Subcutaneous abdominal adipose tissue (tissue), 5 donors: ENCODE results near the gene IREB2.

ENCODE experiments used
- H3K27ac ChIP-seq: one replicate; pipeline ENCODE4 v1.7.0; 2013; ENCODE audit warnings: low read depth, mild to moderate bottlenecking, inconsistent platforms, low read length, moderate library complexity
- H3K27me3 ChIP-seq, 5 donors: one replicate each; pipeline ENCODE4 v1.7.0; 2013; ENCODE audit warnings: low read length in 5 of 5, inconsistent platforms in 1 of 5; ENCODE audit not compliant: control insufficient read depth in 5 of 5, insufficient read depth in 4 of 5
- H3K36me3 ChIP-seq, 5 donors: one replicate each; pipeline ENCODE4 v1.7.0; 2013; ENCODE audit warnings: low read length in 5 of 5; ENCODE audit not compliant: control insufficient read depth in 5 of 5, insufficient read depth in 5 of 5
- H3K4me1 ChIP-seq, 5 donors: one replicate each; pipeline ENCODE4 v1.7.0; 2013; ENCODE audit warnings: low read length in 5 of 5, mild to moderate bottlenecking in 3 of 5, moderate library complexity in 1 of 5; ENCODE audit not compliant: control insufficient read depth in 5 of 5, insufficient read depth in 5 of 5
- H3K4me3 ChIP-seq, 5 donors: one replicate each; pipeline ENCODE4 v1.7.0; 2013; ENCODE audit warnings: low read length in 5 of 5, low read depth in 1 of 5
- H3K9ac ChIP-seq, 5 donors: one replicate each; pipeline ENCODE4 v1.7.0; 2013; ENCODE audit warnings: low read length in 5 of 5, mild to moderate bottlenecking in 4 of 5, moderate library complexity in 3 of 5
- H3K9me3 ChIP-seq, 5 donors: one replicate each; pipeline ENCODE4 v1.7.0; 2013; ENCODE audit warnings: low read length in 5 of 5; ENCODE audit not compliant: control insufficient read depth in 5 of 5
- donor health status: healthy.
- donor health status: healthy.
- donor health status: healthy.
- donor health status: healthy.
- donor health status: healthy.

The IREB2 gene

DNA sequence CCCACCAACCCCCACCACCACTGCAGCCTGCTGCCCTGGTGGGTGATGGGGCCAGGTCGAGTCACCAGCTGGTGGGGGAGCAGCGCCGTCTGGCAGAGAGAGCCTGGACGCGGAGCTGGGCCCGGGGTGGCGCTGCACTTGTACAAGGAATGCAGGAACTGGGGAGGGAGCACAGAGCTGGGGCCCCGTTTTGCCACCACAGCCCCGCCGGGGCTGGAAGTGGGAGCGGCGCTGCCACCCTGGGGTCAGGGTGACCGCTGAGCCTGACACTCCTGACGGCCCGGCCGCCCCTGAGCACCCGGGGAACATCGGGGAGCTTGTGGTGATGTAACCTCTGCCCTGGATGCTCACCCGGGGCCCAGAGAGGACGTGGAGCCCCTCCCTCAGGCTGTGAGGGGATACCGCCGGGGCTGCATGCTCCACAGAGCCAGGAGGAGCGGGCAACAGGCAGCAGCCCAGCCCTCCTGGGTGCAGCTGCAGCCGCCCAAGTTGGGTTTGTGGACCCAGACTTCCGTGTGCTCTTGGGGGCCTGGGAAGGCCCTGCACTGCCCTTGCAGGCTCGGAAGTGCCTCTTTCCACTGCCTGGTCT lies 32.6 kb upstream of the IREB2 start:
- Histone ChIP-seq H3K9me3 (no peaks in the 10 kb centered on the region), H3K36me3 (no peaks in the 10 kb centered on the region), H3K4me1 (no peaks in the 10 kb centered on the region), H3K4me3 (no peak overlapping the region), H3K27ac (no peak overlapping the region), H3K27me3 (peaks cover 0 to 8% (median 4%) of the 10 kb centered on the region in 5 donors), H3K9ac (no peak overlapping the region)

DNA sequence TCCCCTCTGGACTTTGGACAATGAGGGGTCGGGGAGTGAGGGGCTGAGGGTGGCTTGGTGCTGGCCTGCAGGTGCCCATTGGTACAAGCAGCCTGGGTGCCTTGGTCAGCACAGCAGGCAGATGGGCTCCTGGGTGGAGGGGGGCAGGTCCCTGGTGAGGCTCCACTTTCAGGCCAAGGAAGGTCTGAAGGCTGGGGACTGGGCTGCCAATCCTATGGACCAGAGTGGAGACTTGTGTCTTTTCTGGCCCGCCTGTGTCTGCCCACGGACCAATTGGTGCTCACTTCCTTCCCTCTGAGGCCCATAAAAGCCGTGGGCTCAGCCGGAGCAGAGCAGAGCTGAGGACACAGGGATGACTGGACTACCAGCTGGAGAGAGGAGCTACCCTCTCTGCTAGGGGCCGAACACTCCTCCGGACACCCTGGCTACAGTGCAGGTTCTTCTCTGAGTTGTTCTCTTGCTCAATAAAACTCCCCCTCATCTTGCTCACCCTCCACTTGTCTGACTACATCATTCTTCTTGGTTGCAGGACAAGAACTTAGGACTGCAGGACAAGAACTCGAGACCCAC lies 31.9 kb upstream of the IREB2 start:
- Histone ChIP-seq H3K36me3 (no peaks in the 10 kb centered on the region), H3K9ac (no peak overlapping the region), H3K27me3 (peaks cover 0 to 8% (median 5%) of the 10 kb centered on the region in 5 donors), H3K4me3 (no peak overlapping the region), H3K27ac (no peak overlapping the region), H3K4me1 (peaks cover 0 to under 1% (median 0%) of the 10 kb centered on the region in 5 donors), H3K9me3 (no peaks in the 10 kb centered on the region)

DNA sequence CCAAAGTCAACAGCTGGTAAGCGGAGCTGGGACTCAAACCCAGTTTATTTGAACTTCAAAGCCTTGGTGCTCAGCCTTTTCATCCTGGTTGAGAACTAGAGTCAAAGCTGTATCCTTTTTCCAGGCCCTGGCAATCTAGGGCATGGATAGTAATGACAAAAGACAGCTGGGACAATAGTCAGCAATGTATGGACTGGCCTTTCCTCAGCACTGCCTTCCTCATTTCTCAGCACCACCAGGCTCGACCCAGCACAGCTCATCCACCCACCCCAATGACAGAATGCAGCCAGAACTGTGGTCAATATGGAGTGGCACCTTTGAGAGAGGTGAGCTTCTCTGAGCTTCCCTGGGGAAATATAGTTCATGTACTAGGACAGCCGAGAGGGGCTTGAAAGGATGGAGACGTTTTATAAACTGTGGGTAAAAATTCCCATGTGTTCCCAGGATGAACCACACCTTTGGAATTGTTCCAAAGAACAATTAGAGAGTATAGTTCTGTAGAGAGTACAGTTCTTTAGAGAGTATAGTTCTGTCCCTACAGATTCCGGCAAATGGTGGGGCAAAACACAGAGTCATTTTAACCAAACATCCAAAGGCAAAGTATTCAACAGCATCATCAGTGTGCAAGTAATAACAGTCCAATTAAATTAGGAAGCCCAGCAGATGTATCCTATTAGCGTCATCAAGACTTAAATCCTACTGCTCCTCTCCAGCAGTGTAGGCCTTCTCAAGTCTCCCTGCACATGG lies 30.2 kb upstream of the IREB2 start:
- Histone ChIP-seq H3K27ac (no peak overlapping the region), H3K27me3 (peaks cover 0 to 8% (median 5%) of the 10 kb centered on the region in 5 donors), H3K9me3 (no peaks in the 10 kb centered on the region), H3K4me3 (no peak overlapping the region), H3K9ac (no peak overlapping the region), H3K36me3 (no peaks in the 10 kb centered on the region), H3K4me1 (peaks cover 0 to 5% (median 0%) of the 10 kb centered on the region in 5 donors)

DNA sequence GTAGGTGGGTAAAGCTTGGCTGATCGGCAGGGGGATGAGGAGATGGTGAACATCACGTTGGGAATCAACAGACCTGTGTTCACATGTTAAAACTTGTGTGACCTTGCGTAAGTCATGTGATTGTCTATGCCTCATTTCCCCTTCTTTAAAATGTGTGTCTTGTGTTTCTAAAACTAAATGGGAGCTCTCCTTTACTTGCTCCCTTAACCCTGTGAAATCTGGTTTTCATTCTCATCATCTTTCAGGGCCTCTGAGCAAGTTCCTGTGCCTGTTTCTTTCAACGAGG lies 29.7 kb upstream of the IREB2 start:
- no peak overlapping the region for H3K4me3 ChIP-seq
- no peaks in the 10 kb centered on the region for H3K9me3 ChIP-seq
- peaks cover 0 to 8% (median 5%) of the 10 kb centered on the region in 5 donors for H3K27me3 ChIP-seq
- peaks cover 0 to 5% (median 0%) of the 10 kb centered on the region in 5 donors for H3K4me1 ChIP-seq
- no peak overlapping the region for H3K27ac ChIP-seq
- no peak overlapping the region for H3K9ac ChIP-seq
- H3K36me3 ChIP-seq = no peaks in the 10 kb centered on the region

DNA sequence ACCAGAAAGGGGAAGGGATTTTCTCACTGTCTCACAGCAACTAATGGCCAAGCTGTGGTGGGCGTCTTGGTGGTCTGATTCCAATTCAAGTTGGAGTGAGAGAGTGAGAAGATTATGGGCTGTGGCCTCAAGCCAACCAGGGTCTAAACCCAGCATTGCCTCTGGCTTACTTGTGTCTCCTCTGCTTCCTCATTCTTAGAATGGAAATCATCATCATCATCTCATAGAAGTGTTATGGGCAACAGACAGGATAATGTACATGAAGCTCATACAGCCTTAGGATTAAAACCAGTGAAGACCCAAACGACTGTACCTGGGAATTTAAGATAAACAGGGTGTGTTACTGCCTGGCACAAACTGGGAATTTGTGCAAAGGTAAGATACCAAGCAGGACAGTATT lies 29.1 kb upstream of the IREB2 start:
- Histone ChIP-seq H3K4me3 (no peak overlapping the region), H3K9me3 (no peaks in the 10 kb centered on the region), H3K36me3 (no peaks in the 10 kb centered on the region), H3K9ac (no peak overlapping the region), H3K27ac (no peak overlapping the region), H3K27me3 (peaks cover 0 to 8% (median 5%) of the 10 kb centered on the region in 5 donors), H3K4me1 (peaks cover 0 to 5% (median 0%) of the 10 kb centered on the region in 5 donors)

DNA sequence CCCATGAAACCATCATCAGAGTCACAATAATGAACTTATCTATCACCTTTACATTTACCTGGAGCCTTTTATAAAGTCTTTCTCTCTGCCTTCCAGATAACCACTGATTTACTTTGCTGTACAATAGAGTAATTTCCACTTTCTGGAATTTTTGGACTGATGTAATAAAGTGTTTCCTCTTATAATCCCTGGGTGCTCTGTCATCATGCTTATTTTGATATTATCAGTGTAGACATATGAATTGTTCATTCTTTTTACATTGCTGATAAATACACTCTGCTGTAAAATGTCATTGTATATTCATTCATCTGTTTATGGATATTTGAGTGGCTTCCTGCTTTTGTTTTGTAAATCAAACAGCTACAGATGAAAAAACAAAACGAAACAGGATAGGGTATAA lies 27.0 kb upstream of the IREB2 start:
- Histone ChIP-seq H3K4me1 (peaks cover 0 to 5% (median 0%) of the 10 kb centered on the region in 5 donors), H3K36me3 (no peaks in the 10 kb centered on the region), H3K27me3 (peaks cover 0 to 6% (median 0%) of the 10 kb centered on the region in 5 donors), H3K9me3 (no peaks in the 10 kb centered on the region), H3K27ac (no peak overlapping the region), H3K9ac (no peak overlapping the region), H3K4me3 (no peak overlapping the region)

DNA sequence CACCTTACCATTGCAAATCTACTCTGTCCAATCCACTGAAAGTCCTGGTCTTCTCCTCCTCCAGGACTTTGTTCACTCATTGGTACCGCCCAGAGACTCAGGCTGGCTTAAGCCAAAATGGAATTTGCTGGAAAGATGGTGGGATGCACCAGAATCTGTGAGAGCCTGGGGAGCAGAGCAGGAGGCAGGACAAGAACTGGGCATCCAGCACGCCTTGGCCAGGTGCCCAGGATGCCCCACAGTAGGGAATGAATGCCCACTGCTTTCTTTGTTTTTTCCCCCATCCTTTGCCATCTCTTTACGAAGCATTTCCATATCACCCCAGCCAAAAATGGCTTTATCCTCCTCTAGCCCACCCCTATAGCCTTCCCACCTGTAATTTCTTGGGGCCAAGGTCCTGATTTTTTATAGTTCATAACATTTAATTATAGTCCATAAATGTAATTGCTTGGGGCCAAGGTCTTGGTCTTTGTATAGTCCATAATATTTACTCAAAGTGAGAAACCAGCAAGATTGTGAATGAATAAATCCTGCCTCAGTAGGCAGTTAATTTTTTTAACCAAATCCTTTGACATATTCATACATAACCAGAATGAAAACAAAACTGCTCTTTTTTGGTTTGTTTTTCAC lies 23.3 kb upstream of the IREB2 start:
- Histone ChIP-seq H3K9me3 (no peaks in the 10 kb centered on the region), H3K4me1 (peaks cover 0 to 5% (median 0%) of the 10 kb centered on the region in 5 donors), H3K27me3 (peaks cover 0 to 4% (median 0%) of the 10 kb centered on the region in 5 donors), H3K4me3 (no peak overlapping the region), H3K9ac (no peak overlapping the region), H3K36me3 (no peaks in the 10 kb centered on the region), H3K27ac (no peak overlapping the region)

DNA sequence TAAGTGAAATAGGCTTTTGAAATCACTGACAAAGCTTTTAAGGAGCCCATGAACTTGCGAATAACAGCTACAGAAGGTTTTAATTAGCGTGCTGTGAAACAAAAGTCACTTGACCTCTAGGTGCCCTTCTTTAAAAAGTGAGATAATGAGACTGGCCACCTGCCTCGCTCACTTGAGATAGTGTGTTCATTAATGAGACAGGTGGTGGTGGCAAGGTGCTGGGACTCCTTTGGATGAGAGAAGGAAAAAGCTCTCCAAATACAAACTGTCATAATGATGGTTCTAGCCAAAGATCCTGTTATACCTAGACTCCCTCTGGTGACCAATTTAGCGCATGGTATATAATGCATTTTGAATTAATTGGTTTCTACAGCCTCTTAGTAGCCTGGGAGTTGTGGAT lies 22.7 kb upstream of the IREB2 start:
- Histone ChIP-seq H3K9me3 (no peaks in the 10 kb centered on the region), H3K36me3 (no peaks in the 10 kb centered on the region), H3K9ac (no peak overlapping the region), H3K27ac (no peak overlapping the region), H3K27me3 (peaks cover 0 to 4% (median 0%) of the 10 kb centered on the region in 5 donors), H3K4me3 (no peak overlapping the region), H3K4me1 (peaks cover 0 to 5% (median 0%) of the 10 kb centered on the region in 5 donors)

DNA sequence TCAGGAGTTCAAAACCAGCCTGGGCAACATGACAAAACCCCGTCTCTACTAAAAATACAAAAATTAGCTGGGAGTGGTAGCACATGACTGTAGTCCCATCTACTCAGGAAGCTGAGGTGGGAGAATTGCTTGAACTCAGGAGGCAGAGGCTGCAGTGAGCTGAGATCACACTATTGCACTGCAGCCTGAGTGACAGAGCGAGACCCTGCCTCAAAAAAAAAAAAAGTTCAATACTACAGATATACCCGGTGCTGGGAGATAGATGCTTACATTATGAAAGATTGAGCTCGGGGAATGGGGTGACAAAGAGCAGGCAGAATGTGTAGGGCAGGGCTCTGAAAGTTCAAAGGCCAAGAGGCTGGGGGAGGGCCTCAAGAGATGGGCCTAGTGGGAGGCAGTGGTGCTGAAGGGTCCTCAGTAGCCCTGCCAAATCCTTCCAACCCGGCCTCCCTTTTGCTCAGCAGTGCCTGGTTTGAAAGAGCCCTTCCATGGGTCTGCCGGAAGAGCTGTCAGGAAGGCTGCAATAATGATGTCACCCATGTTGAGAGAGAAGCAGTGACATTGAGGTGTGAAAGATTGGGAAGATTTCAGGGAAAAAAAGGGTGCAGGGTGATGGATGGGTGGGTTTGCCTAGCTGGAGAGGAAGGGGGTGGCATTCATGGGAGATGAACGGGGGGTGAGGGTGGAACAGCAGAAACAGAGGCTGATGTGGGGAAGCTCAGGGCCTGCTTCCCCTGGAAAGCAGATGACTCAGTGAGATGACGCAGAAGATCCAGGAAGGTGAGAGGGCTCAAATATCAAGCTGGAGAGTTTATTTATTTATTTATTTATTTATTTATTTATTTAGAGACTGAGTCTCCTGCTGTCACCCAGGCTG lies 20.0 kb upstream of the IREB2 start:
- Histone ChIP-seq H3K27ac (no peak overlapping the region), H3K4me3 (no peak overlapping the region), H3K9ac (no peak overlapping the region), H3K36me3 (no peaks in the 10 kb centered on the region), H3K4me1 (peaks cover 0 to 4% (median 0%) of the 10 kb centered on the region in 5 donors), H3K9me3 (no peaks in the 10 kb centered on the region), H3K27me3 (peaks cover 0 to 5% (median 0%) of the 10 kb centered on the region in 5 donors)
